ENCODE results near the gene AATF.
A peak's percentile ranks its signal among the peaks of the same experiment; 100 is the strongest.

Gene AATF

GRCh38 chr17:36942019-36942599 is 6.6 kb upstream of the AATF start:
- Mint-ChIP-seq H3K4me3 (peak overlapping the region; percentile 49), H3K27me3 (ENCODE audit: low read depth, poor library complexity) (peaks cover 100% of the 10 kb centered on the region), H3K4me1 (peaks cover 47% of the 10 kb centered on the region), H3K36me3 (ENCODE audit: low read depth) (peaks cover 6% of the 10 kb centered on the region), H3K9me3 (no peaks in the 10 kb centered on the region), H3K27ac (no peak overlapping the region)
- TF ChIP-seq, protein P1, sequence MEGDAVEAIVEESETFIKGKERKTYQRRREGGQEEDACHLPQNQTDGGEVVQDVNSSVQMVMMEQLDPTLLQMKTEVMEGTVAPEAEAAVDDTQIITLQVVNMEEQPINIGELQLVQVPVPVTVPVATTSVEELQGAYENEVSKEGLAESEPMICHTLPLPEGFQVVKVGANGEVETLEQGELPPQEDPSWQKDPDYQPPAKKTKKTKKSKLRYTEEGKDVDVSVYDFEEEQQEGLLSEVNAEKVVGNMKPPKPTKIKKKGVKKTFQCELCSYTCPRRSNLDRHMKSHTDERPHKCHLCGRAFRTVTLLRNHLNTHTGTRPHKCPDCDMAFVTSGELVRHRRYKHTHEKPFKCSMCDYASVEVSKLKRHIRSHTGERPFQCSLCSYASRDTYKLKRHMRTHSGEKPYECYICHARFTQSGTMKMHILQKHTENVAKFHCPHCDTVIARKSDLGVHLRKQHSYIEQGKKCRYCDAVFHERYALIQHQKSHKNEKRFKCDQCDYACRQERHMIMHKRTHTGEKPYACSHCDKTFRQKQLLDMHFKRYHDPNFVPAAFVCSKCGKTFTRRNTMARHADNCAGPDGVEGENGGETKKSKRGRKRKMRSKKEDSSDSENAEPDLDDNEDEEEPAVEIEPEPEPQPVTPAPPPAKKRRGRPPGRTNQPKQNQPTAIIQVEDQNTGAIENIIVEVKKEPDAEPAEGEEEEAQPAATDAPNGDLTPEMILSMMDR (IDR thresholded peaks at IDR 0.05), result no peak
- no peak for DNase-seq

GRCh38 chr17:36942631-36943125 is 6.1 kb upstream of the AATF start:
- no peak for DNase-seq

DNA sequence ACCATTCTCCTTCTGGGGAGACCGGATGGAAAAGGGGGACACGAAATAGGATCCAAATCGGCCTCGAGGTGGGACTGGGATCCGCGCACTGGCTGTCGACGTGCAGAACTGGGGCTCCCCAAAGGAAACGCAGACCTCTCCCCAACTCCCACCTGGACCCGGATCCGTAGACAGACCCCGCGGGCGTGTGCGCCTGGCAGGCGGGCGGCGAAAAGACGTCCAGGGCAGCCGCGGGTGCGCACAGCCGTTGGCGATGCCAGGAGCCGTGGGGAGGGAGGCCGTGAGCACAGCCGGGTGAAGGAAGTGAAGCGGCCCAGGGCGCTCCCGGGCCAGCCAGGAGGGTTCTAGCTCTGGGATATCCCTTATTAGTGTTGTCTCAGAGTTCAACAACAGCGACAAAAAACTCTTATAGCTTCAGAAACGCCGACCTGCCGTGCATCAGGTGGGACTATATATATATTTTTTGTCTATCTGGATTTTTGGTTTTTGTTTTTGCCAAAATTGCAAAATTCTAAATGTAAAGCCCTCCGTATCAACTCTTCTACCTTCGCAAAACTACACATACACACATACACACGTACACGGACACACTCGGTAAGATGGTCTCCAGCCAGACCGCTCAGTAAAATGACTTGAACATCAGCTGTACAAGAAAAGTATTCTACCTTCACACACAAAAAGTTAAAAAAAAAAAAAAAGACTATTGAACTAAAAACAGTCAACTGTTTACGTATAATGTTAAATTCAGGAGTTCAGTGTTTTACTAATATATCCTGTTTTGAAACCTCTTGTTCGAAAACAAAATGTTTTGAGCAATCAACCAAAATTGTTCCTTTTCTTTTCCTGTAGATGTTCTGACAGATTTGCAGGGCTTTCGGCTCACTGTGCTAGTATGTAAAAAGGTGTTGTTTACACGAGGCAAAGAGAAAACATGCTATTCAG is 5.2 kb upstream of the AATF start:
- TF ChIP-seq, protein P1 (IDR thresholded peaks at IDR 0.05), result no peak
- Mint-ChIP-seq H3K27ac (no peak overlapping the region), H3K27me3 (ENCODE audit: low read depth, poor library complexity) (peaks cover 100% of the 10 kb centered on the region), H3K4me1 (peaks cover 40% of the 10 kb centered on the region), H3K36me3 (ENCODE audit: low read depth) (peaks cover 6% of the 10 kb centered on the region), H3K4me3 (peak overlapping the region; percentile 33), H3K9me3 (no peaks in the 10 kb centered on the region)
- DNase-seq, result peak; percentile 42

More at GRCh38 chr17:36942631-36943125, 6.1 kb upstream of the AATF start:
- peaks cover 100% of the 10 kb centered on the region for H3K27me3 Mint-ChIP-seq (ENCODE audit: low read depth, poor library complexity)
- H3K9me3 Mint-ChIP-seq, result no peaks in the 10 kb centered on the region
- no peak overlapping the region for H3K27ac Mint-ChIP-seq
- TF ChIP-seq, protein P1 (IDR thresholded peaks at IDR 0.05), result no peak
- H3K36me3 Mint-ChIP-seq (ENCODE audit: low read depth), result peaks cover 6% of the 10 kb centered on the region
- H3K4me3 Mint-ChIP-seq, result no peak overlapping the region
- H3K4me1 Mint-ChIP-seq, result peaks cover 41% of the 10 kb centered on the region

DNA sequence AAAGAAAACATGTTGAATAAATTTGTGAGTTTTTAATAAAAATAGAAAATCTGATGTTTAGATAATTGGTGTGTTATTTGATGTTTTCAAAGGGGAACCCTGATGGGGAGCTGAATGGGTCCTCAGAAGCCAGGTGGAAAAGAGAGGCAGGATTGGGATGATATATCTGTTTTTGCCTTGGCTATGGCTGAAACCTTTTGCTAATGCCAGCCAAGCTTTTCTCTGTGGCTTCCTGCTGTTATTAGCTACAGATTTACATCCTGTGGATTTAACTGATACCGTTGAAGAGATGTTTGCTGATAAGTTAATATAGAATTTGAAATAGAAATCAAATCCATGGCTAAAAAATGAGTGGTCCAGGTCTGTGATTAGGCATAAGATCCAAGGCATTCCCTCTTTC is 4.2 kb upstream of the AATF start:
- Mint-ChIP-seq H3K27me3 (ENCODE audit: low read depth, poor library complexity) (peaks cover 92% of the 10 kb centered on the region), H3K27ac (no peak overlapping the region), H3K36me3 (ENCODE audit: low read depth) (peaks cover 7% of the 10 kb centered on the region), H3K9me3 (no peaks in the 10 kb centered on the region), H3K4me1 (peaks cover 41% of the 10 kb centered on the region), H3K4me3 (no peak overlapping the region)
- TF ChIP-seq, protein P1 (IDR thresholded peaks at IDR 0.05), result no peak
- DNase-seq, result no peak

- TF ChIP-seq, protein P1 (IDR thresholded peaks at IDR 0.05), result no peak
- Mint-ChIP-seq H3K4me1 (peaks cover 41% of the 10 kb centered on the region), H3K27me3 (ENCODE audit: low read depth, poor library complexity) (peaks cover 86% of the 10 kb centered on the region)
Observed at GRCh38 chr17:36945140-36945539, 3.6 kb upstream of the AATF start.

More at GRCh38 chr17:36945140-36945539, 3.6 kb upstream of the AATF start:
- no peak overlapping the region for H3K4me3 Mint-ChIP-seq
- DNase-seq, result no peak
- H3K27ac Mint-ChIP-seq, result no peak overlapping the region
- peaks cover 13% of the 10 kb centered on the region for H3K36me3 Mint-ChIP-seq (ENCODE audit: low read depth)
- no peaks in the 10 kb centered on the region for H3K9me3 Mint-ChIP-seq
